NCI-H187 treated with DMSO at 0.1 percent for 48 hours (cell line): ENCODE measurements around the gene ARHGAP1.

Experiments used
- DNase-seq: peaks from one replicate; lab custom pipeline; 2025; lab: John Stamatoyannopoulos, UW

Gene ARHGAP1

DNA sequence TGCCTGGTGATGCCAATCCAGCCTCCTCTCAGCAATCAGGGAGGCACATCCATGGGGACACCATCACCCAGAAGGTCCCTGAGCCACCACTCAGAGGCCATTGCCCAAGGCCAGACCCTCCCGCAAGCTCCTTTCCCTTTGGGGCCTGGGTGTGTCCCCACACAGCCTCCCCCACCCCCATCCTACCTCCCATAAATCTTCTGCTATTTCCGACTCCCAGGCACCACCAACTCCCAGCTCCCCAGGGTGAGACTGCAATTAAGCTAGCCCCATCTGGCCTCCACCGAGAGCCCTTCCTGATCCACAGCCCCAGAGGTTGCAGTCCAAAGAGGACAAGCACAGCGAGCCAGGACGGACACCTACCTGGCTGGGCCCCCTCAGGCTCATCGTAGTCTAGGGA is 6.3 kb downstream of the ARHGAP1 start:
- no peak for DNase-seq

GRCh38 chr11:46693597-46694012 is 6.8 kb downstream of the ARHGAP1 start:
- no peak for DNase-seq

DNA sequence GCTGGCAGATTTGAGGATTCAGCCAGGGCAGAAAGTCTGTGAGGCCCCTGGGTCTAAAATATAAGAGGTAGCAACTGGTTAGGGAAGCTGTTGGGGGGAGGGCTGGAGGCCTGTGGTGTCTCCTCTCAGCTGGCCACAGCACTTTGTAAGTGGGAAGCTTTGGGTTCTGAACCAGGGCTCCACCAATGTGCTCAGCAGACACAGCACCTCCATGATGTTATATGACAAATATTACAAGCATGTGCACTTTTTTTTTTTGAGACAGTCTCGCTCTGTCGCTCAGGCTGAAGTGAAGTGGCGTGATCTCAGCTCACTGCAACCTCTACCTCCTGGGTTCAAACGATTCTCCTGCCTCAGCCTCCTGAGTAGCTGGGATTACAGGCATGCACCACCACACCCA is 8.0 kb downstream of the ARHGAP1 start:
- DNase-seq: no peak

- no peak for DNase-seq
Observed at GRCh38 chr11:46690702-46691101, 9.7 kb downstream of the ARHGAP1 start.

DNA sequence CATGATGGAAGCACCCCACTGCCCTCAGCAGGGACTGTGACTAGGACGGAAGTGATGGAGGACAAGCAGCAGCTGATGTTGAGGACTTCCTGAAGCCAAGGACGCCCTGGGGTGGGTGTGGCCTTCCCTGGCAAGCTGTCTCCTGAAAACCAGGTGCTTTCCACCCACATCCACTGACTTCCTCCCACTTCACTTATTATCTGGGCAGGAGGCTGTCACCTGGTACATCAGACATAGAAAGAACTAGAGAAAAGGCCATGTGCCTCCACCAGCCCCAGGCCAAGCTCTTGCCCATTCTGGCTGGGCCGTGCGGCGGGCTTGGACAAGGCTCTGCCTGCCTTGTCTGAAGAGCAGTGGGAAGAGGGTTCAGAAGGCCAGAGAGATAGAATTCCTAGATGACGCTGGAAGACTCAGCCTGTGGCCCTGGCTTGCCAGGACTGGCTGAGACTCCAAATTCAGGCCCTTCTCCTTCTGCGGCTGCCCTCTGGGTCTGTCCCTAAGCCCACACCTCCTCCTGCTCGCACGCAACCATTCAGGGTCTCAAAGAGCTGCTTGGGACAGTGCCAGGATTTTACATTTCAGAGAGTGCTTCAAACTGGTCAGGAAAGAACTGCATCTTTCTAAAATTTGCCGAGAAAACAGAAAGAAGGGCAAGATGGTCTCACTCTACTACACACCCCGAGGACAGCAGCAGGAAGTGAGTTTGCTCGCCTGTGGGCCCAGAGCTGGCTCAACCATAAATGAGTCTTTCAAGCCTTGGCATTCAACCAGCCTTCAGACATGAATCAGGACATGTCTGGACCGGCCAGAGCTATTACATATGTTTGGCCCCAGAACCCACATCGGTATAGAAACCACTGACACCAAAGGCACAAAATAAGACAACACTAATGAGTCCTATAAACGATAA is 13.3 kb downstream of the ARHGAP1 start:
- no peak for DNase-seq

DNA sequence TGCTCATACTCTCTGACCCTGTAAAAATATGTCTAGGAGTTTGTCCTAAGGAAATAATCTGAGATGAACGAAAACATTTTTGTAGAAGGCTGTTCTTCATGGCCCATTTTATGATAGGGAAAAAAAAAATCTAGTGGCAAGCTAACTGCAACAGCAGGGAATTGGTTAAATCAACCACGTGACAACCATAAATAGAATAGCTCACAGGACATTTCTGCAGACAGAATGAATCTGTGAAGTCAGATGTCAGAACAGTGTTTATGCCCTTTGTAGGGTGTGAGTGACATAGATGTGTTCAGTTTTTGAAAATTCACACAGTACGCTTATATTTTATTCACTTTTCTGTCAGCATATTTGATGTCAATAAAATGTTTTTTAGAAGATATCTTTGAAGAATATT is 16.1 kb downstream of the ARHGAP1 start:
- DNase-seq: no peak

GRCh38 chr11:46682773-46683752 is 17.4 kb downstream of the ARHGAP1 start:
- DNase-seq: no peak

- no peak for DNase-seq
Observed at GRCh38 chr11:46681814-46682213, 18.6 kb downstream of the ARHGAP1 start.

DNA sequence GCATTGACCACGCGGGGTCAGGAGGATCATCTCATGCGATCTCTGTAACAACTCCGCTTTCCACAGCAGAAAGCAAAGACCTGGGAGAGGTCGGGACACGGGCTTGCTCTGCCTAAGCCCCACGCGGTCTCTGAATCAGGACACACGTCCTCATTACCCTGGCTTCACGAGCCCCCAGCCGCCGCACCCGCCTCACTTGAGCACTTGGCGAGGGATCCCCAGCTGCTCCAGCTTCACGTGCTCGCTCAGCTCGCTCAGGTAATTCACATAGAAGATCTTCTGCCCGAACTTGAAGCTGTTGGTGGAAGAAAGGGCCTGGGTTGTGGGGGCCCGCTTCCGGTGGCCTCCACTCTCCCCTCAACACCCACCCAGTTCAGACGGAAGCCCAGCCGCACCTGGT is 19.6 kb downstream of the ARHGAP1 start:
- no peak for DNase-seq

GRCh38 chr11:46680164-46680760 is 20.2 kb downstream of the ARHGAP1 start:
- no peak for DNase-seq

DNA sequence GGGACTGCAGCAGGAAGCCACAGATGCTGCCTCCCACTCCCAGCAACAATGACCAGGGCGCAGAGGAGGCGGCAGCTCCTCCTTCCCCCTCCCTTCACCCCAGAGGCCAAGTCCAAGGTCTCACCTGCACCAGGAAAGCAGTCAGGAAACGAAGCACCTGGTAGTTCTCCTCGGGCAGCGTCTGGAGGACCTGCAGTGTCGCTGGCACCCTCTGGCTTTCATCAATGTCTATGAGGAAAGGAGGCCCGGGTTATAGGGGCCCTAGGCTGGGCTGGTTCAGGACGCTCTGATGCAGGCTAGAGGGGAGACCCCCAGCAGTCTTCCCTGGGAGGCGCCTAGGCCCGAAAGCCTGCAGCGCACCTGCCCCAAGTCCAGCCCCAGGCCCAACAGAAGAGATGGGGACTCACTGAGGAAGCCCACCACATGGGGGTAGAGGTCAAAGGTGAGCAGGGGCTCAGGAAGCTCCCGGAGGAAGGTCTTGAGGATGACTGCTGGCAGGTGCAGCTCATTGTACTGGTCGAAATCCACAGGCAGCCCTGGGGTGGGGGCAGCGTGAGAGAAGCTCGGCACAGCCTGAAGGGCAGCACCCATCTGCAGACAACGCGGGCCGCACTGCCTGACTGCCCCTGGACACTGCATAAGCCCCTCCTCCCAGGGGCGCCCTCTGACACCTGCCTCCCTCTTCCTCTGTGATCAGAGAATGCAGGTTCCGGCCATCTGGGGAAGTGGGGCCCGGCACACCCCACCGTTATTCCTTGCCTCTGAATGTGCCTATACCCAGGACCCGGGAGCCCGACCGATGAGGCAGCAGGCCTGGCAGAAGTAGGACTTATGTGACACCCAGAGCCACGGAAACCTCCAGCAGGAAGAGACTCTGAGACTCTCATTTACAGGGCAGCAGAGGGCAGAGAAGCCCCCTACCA is 20.9 kb downstream of the ARHGAP1 start:
- no peak for DNase-seq

GRCh38 chr11:46678741-46679130 is 21.7 kb downstream of the ARHGAP1 start:
- no peak for DNase-seq

GRCh38 chr11:46677991-46678740 is 22.3 kb downstream of the ARHGAP1 start:
- DNase-seq: no peak

- no peak for DNase-seq
Observed at GRCh38 chr11:46677169-46677568, 23.2 kb downstream of the ARHGAP1 start.

DNA sequence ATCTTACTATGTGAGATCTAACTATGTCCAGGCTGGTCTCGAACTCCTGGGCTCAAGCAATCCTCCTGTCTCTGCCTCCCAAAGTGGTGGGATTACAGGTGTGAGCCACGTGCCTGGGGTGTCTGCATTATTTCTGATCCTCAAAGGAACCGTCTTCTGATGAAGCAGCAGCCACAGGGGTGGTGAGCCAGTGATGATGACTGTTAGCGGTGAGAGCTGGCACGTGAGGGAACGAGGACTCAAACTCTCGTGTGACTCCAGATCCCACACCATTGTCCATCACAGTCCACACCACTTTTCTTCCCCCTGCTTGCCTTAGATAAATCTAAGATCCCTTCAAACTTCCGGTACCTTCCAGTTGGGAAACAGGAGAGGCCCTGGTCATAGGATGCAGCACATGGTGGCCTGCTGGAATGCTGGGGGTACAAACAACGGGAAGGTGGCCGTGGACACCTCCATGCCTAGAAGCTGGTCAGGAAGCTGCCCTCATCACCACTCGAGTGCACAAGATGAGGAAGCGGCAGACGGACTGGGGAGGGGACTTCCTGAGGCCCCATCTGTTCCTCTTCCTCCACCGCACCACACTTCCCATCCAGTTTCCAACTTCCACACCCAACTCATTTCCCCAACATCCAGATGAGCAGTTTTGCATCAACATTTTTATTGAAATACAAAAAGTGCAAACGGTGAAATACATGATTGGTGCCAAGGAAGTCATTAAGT is 23.8 kb downstream of the ARHGAP1 start:
- DNase-seq: no peak

DNA sequence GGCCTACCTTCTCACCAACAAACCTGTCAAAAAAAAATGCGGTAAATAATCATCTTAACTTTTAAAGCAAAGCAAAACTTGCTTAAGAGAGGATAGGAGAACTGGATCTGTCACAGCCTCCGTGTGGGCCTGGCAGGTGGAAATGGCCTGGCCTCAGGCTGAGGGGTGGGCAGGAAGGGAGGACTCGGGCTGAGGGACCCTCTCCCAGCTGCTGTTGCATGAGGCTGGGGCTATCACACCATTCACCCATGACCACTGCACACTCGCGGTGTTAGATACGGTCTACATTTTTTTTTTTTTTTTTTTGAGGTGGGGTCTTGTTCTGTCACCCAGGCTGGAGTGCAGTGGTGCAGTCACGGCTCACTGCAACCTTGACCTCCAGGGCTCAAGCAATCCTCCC is 24.5 kb downstream of the ARHGAP1 start:
- DNase-seq: no peak

GRCh38 chr11:46675288-46675851 is 25.0 kb downstream of the ARHGAP1 start:
- DNase-seq: no peak

- no peak for DNase-seq
Observed at GRCh38 chr11:46674463-46675287, 25.7 kb downstream of the ARHGAP1 start.
